Hematopoietic multipotent progenitor cell treated with erythropoietin and hydrocortisone succinate and interleukin-3 and kit ligand, for 8 days (in vitro differentiated cells): ENCODE measurements around the gene TBX2.
"Not testable (repeated sequence)": the region's sequence is repeated elsewhere in the genome, so short reads cannot be mapped to it uniquely, and the experiment has no call there.

Source experiments
- DNase-seq: peaks from one replicate; pipeline ENCODE4 v3.0.0-alpha.2; 2015

TBX2 gene

DNA sequence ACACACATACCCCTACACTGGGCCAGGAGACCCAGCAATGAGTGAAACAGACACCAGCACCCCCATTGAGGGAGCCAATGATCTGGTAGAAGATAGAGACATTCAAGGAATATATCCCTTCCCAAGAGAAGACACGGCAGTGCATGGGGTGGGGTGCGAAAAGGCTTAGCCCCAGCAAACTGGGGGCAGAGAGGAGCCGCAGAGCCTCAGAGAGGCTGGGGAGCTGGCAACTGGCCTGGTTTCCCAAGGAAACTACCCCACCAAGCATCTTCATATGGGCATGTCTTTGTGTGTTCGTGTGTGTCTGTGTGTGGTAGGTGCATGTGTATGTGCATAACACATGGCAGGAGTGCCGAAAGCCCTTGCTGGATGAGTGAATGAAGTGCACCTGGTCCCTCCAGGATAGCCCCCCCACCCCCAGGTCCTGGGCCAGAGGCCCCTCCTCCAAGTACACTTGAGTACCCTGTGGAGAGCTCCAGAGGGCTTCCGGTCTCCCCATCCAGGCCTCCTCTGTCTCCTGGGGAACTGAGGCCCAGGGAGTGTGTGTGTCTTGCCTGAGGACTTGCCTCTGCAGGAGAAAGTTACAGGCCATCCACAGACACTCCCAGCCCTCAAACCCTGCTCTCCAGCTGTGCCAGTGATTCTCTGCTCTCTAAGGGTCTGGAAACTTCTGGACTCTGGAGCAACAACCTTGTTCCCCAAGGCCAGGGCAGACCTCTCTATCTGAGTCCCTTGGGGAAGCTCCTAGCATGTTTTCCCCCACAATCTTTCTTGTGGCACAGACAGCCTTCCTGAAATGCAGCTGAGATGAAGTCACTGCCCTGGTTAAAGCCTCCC lies 15.9 kb downstream of the TBX2 start:
- DNase-seq, result no peak

DNA sequence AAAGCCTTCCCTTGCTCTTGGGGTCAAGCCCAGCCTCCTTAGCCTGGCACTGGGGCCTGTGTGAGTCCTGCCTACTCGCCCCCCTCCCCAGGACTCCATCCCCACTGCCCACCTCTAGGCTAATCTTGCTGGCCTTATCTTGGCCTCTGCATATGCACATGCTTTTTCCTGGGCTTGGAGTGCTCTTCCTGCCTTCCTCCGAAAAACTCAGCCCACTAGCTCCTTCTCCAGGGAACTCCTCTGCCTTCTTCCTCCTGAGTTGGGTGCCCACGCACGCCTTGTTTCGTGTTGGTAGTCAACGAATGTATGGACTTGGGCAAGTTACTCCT lies 16.5 kb downstream of the TBX2 start:
- DNase-seq, result no peak

DNA sequence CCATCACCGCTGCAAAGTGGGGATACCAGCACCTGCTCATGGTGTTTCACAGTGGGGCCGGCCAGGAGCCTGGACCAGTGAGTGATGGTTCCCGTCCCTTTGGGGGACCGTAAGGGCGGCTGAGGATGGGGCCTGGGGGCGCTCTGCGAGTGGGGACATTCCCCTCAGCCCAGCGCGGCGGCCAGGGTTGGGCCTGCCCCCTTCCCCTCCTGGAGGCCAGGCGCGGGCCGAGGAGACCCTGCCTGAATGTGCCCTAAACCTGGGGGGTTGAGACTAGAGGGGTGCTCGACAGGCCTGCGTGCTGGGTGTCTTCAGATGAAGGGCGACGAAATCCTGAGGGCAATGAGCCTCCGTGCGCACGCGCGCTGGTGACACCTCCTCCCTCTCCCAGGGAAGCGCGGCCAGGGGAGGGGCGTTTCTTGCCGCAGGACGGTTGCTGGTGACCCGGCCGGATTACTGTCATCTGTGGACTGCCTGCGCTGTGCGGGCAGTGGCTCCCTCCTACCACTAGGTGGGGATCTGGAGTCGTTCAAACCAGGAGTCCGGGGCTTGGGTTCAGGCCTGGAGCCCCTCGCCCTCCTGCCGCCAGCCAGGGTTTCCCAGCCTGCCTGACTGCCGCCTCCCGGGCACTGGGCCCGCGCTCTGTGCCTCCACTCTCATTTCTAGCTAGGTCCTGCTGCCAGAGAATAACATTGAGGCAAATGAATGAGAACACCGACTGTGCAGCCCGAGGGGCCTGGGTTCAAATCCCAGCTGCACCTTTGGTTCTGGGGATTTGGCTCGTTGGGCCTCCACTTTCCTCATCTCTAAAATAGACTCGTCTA lies 17.1 kb downstream of the TBX2 start:
- DNase-seq, result peak; percentile 78

DNA sequence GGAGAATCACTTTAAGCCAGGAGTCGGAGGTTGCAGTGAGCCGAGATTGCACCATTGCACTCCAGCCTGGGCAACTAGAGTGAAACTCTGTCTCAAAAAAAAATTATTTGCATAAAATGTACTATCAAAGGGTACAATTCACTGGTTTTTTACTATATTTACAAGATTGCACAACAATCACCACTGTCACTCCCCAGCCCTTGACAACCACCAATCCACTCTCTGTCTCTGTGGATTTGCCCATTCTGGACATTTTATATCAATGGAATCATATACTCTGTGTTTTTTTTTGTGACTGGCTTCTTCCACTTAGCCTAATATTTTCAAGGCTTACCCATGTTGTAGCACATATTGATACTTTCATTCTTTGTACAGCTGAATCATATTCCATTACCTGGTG lies 18.8 kb downstream of the TBX2 start:
- no peak for DNase-seq

DNA sequence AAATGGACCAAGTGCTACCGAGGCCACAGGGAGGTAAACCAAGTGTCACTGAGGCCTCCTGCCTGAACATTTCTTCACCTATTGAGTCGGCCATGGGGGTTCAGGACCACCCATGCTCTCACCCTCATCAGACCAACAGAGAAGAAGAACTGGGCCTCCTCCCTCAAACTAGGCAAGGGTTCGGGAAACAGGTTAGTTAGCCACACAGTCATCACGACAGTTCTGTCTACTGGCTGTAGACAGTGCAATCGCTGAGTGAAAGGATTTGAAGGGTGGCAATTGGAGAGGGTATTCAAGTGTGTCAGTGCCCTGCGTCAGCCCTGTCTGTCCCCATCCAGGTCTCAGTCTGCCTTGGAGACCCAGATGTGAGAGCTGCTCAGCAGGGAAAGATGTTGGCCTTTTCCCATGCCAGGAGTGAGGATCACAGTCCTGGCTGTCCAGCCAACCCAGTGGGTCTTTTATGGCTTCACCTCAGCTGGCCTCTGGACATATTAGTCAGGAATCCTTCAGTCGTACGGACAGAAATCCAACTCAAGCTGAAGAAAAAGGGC lies 19.9 kb downstream of the TBX2 start:
- DNase-seq, result no peak

DNA sequence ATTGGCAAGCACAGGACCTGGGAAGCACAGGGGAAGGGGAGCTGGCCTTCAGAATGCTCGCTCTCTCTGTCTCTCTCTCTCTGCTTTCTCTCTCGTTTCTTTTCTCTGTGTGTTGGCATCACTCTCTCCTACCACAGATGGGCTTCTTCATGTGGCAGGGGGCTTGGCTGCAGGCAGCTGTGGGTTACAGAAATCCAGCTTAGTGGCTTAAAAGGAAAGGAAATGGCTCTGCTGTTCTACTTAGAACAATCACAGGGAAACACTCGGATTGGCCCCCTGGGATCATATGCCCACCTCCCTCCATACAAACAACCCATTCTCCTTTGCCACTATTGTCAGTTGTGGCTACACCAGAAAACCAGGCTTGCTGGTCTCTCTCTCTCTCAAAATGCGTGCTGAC lies 20.4 kb downstream of the TBX2 start:
- no peak for DNase-seq

DNA sequence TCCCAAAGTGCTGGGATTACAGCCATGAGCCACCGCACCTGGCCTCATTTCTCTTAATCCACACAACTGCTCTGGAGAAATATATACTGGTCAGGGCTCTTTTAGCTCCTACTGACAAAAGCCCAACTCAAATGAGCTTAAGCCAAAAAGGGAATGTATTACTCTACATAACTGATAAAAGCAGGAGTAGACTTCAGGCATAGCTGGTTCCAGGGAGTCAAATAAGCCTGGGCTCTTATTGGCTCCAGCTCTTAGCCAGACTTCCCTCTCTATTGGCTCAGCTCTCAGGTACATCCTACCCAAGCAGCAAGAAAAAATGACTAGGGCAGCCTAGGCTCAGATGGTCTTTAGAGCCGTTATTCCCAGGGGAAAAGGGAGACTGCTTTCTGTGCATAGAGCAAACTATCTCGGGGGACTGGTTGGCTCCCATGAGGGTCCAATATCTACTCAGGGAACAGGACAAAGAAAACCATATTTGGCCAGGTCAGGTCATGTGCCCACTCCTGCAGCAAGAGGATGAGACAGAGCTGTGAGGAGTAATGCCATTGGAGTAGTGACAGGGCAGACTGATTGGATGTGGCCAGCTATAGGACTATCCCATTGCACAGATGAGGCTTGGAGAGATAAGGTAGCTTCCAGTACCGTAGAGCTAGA lies 21.2 kb downstream of the TBX2 start:
- no peak for DNase-seq

DNA sequence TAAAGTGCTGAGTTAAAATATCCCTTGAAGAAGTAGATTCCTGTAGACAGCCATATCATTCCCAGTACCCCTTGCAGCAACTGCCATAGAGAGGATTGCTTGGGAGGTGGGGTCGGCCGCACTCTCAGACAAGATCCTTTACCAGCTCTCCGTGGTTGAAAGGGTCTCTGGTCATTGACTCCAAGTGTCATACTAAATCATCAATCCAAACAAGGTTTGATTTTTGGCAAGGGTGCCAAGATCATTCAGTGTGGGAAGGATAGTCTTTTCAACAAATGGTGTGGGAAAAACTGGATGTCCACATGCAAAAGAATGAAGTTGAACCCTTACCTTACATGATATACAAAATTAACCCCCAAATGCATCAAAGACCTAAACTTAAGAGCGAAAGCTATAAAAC lies 21.8 kb downstream of the TBX2 start:
- DNase-seq, result no peak

DNA sequence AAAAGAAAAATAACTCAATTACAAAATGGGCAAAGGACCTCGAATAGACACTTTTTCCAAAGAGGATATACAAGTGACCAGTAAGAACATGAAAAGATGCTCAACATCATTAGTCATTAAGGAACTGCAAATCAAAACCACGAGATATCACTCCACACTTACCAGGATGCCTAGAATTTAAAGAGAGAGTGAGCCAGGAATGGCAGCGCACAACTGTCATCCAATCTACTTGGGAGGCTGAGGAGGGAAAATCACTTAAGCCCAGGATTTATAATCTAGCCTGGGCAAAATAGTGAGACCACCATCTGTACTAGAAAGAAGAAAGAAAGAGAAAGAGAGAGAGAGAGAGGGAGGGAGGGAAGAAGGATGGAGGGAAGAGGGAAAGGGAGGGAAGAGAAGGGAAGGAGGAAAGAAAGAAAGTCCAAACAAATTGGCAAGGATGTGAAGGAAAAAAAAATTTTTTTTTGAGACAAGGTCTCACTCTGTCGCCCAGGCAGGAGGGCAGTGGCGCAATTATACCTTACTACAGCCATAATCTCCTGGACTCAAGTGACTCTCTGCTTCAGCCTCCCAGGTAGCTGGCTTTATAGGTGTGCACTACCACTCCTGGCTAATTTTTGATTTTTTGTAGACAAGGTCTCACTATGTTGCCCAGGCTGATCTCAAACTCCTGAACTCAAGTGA lies 22.6 kb downstream of the TBX2 start:
- DNase-seq, result no peak

DNA sequence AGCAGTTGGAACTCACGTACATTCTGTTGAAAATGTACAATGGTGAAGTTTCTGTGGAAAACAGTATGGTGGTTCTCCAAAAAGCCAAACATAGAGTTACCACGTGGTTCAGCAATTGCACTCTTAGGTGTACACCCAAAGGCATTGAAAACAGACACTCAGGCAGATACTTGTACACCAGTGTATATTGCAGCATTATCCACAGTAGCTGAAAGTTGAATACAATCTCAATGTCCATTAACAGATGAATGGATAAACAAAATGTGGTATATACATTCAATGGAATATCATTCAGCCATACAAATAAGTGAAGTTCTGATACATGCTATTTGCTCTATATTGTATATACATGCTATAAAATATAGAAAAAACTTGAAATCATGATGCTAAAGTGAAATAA lies 23.2 kb downstream of the TBX2 start:
- DNase-seq, result no peak

DNA sequence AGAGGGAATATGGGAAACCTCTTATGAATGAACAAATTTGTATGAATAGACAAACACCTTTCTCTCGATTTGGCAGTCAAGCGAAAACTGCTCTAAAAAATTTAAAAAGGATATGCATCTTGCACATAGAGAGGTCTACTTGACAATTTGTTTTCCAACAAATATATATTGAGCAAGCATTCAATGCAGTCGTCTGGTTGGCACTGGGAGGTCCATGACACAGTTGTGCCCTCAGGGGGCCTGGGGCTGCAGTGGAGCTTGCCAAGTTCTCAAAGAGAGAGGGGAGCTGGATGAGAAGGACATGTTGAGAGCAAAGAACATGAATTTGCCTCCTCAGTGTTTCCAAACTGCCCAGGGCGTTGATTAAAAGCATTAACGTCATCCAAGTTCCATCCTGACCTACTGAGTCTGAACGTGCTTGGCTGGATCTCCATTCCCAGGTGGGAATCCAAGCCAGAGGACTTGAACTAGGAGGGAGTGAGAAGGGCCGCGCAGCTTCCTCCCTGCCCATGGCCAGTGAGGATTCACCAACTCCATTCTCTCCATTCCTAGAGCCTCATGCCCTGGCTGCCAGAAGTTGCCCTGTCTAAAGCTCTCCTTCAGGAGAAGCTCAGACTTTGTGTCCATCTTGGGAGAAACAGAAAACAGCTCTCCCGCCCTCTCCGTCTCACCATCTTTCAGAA lies 24.5 kb downstream of the TBX2 start:
- DNase-seq, result no peak

DNA sequence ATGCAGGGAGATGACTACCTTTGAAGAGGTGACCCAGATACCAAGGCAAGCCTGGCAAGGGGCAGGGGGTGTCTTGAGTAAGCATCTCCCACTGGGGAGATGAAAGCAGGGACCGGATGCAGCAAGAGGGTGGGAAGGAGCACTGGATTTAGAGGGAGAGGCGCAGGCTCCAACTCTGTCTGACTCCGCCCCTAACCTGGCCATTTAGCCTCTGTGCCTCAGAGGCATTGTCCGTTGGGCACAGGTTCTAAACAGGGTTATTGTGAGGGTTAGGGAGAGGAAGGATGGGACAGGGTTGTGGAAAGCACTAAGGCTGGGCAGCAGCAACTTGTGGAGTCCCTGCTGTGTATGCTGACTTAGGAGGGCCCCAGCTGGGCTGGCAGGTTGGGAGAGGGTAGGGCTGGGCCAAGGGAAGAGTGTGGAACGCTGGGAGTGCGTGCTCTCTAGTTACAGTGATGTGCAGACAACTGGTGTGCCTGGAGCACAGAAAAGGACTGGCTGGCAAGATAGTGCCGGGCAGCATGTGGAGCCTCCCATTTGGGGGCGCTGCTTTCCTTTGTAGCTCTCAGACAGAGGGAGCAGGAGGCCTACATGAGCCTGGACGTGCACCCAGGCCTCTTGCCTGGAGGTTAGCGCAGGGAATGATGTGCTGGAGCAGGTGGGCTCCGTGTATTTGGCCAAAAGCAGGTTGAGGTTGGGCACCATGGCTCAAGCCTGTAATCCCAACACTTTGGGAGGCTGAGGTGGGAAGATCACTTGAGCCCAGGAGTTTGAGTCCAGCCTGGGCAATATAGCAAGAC lies 26.2 kb downstream of the TBX2 start:
- no peak for DNase-seq

DNA sequence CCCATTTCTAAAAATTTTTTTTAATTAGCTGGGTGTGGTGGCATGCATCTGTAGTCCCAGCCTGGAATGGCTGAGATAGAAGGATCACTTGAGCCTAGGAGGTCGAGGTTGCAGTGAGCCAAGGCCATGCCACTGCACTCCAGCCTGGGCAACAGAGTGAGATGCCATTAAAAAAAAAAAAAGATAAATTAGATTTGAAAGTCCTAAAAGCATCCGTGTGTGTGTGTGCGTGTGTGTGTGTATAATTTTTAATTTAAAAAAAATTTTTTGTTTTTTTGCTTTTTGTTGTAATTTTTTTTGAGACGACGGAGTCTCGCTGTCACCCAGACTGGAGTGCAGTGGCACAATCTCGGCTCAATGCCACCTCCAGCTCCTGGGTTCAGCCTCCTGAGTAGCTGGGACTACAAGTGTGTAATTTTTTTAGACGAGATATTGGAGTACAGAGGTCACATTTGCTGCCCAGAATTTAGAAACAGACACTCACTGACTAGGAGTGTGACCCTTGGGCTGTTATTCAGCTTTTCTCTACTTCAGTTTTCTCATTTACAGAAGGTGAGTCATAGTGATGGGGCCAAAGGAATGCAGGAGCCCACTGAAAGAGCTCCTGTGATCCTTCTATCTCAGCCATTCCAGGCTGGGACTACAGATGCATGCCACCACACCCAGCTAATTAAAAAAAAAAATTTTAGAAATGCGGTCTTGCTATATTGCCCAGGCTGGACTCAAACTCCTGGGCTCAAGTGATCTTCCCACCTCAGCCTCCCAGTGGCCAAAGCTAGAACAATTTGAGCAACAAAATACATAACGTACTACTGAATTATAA lies 27.1 kb downstream of the TBX2 start:
- DNase-seq, result no peak

DNA sequence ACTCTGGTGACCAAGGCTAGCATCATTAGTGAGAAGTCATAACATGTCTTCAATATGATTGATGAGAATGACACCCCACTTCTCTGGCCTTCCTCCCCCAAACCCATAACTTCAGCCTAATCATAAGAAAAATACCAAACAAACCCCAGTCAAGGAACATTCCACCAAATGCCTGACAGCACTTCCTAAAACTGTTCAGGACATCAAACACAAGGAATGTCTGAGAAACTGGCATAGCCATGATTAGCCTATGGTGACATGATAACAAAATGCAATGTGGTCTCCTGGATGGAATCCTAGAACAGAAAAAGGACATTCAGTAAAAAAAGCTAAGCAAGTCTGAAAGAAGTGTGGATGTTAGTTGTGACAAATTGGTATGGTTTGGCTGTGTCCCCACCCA lies 27.9 kb downstream of the TBX2 start:
- no peak for DNase-seq

DNA sequence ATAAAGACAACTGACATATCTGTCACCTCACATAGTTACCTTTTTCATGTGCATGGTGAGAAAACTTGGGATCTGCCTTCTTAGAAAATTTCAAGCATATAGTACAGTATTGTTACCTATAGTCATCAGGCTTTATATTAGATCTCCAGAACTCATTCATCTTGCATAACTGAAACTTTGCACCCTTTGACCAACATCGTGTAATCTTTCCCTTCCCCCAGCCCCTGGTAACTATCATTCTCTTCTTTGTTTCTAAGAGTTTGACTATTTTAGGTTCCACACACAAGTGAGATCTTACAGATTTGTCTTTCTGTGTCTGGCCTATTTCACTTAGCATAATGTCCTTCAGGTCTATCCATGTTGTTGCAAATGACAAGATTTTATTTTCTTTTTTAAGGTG lies 29.6 kb downstream of the TBX2 start:
- no peak for DNase-seq

DNA sequence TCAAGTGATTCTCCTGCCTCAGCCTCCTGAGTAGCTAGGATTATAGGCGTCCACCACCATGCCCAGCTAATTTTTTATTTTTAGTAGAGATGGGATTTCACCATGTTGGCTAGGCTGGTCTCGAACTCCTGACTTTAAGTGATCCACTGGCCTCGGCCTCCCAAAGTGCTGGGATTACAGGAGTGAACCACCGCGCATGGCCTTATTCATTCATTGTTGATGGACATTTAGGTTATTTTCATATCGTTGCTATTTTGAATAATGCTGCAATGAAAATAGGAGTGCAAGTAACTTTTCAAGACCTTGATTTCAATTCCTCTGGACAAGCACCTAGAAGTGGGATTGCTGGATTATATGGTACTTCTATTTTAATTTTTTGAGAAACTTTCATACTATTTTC lies 30.2 kb downstream of the TBX2 start:
- not testable (repeated sequence) for DNase-seq

DNA sequence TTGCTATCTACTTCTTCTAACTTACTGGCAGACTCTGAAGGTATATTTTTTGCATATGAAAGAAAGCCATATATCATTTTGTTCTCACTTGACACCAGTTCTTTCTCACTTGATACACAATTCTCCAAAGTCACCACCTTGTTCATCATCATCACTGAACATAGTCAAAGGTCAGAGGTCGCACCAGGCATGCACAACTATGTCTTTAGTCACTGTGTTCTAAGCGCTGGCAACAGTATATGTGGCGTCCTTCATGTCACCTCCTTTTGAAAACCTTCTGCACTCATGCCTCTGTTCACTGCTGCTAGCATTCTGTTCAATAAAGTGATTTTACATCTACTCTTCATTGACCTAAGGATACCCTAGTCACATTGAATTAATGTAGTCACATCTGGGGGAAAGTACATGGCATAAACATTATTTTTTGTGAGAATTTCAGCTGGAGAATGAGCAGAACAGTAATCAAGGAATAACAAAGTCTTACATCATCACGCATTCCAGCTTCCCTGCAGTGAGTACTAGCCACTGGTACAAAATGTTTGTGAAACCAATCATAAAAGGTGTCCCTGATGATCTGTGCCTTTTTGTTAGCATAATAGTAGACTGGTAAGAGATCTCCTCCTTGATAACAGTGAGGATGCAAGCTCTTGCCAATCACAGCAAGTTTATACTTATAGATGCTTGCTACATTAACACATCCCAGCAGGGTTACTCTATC lies 32.1 kb downstream of the TBX2 start:
- no peak for DNase-seq

DNA sequence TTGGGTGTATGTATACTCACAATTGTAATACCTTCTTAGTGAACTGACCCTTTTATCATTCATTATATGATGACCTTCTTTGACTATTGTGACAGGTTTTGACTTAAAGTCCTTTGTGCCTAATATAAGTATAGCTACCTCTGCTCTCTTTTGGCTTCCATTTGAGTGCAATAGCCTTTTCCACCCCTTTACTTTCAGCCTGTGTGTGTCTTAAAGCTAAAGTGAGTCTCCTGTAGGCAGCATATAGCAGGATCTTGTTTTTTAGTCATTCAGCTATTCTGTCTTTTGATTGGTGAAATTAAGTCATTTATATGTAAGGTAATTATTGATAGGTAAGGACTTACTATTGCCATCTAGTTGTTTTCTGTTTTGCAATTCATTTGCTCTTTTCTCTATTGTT lies 36.6 kb downstream of the TBX2 start:
- DNase-seq, result no peak

DNA sequence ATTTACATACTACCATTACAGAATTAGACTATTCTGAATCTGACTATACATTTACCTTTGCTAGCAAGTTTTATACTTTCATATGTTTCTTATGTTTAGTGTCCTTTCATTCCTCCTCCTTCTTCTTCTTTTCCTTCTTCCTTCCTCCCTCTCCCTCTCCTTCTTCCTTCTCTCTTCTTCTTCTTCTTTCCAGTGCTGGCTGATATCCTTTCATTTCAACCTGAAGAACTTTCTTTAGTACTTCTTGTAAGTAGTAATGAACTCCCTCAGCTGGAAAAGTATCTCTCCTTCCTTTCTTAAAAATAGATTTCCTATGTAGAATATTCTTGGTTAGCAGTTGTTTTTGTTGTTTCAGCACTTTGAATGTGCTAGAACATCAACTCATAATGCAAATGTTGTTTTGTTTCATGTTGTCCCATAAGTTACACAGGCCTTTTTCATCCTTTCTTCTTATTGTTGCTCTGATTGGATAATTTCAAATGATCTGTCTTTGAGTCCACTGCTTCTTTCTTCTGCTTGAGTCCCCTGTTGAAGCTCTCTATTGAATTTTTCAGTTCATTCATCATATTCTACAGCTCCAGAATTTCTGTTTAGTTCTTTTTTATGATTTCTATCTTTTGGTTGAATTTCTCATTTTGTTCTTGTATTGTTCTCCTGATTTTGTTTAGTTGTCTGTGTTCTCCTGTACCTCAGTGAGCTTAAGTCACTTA lies 37.5 kb downstream of the TBX2 start:
- DNase-seq, result no peak
